HG02973 (cell line): ENCODE data around the gene PROM1.

Source experiments
- ATAC-seq: cut with Tn5 transposase; IDR thresholded peaks from one replicate; pipeline ENCODE4 v1.9.1; 2021; ENCODE audit warnings: moderate library complexity; ENCODE audit not compliant: unreplicated experiment

Gene PROM1, protein sequence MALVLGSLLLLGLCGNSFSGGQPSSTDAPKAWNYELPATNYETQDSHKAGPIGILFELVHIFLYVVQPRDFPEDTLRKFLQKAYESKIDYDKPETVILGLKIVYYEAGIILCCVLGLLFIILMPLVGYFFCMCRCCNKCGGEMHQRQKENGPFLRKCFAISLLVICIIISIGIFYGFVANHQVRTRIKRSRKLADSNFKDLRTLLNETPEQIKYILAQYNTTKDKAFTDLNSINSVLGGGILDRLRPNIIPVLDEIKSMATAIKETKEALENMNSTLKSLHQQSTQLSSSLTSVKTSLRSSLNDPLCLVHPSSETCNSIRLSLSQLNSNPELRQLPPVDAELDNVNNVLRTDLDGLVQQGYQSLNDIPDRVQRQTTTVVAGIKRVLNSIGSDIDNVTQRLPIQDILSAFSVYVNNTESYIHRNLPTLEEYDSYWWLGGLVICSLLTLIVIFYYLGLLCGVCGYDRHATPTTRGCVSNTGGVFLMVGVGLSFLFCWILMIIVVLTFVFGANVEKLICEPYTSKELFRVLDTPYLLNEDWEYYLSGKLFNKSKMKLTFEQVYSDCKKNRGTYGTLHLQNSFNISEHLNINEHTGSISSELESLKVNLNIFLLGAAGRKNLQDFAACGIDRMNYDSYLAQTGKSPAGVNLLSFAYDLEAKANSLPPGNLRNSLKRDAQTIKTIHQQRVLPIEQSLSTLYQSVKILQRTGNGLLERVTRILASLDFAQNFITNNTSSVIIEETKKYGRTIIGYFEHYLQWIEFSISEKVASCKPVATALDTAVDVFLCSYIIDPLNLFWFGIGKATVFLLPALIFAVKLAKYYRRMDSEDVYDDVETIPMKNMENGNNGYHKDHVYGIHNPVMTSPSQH

GRCh38 chr4:16083241-16084191 lies at the start of gene PROM1:
TSS of gene PROM1 (minus strand) at chr4:16084023. CDS start at chr4:16075906, 8,117 bp downstream.
- no peak for ATAC-seq

DNA sequence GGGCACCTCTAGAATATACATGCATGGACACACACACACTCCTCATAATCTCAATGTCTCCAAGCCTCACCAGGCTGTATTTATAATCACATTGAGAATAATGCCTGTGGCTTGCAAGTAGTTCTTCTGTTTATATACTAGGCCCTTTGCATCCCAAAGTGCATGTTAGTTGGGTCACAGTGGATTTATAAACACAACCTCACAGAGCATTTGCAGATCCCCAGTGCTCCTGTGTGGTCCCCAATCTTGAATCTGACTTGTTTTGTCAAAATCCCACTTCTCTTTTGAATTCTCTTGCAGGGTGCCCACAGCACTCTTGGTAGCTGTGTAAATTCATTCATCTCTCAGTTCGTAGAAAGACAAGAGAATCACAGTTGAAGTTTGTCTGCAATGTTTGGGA lies 49.6 kb upstream of the PROM1 start:
- no peak for ATAC-seq

DNA sequence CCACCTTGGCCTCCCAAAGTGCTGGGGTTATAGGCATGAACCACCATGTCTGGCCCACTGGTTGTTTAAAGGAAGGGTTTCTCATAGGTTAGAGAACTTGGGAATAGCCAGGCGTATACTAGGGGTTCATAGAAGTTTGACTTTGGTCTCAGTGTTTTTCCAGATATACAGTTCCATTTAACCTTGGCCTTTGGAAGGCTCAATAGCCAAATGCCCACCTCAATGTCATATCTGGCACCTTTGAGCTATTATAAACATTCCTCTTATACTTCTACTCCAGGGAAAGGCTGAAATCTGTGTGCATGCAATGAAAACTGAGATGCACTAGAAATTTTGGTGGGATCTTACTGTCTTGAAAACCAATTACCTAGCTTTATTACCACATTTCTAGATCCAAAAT lies 47.5 kb upstream of the PROM1 start:
- ATAC-seq: no peak

GRCh38 chr4:16129336-16129735 lies 45.5 kb upstream of the PROM1 start:
- no peak for ATAC-seq

GRCh38 chr4:16126714-16127113 lies 42.9 kb upstream of the PROM1 start:
- ATAC-seq: no peak

DNA sequence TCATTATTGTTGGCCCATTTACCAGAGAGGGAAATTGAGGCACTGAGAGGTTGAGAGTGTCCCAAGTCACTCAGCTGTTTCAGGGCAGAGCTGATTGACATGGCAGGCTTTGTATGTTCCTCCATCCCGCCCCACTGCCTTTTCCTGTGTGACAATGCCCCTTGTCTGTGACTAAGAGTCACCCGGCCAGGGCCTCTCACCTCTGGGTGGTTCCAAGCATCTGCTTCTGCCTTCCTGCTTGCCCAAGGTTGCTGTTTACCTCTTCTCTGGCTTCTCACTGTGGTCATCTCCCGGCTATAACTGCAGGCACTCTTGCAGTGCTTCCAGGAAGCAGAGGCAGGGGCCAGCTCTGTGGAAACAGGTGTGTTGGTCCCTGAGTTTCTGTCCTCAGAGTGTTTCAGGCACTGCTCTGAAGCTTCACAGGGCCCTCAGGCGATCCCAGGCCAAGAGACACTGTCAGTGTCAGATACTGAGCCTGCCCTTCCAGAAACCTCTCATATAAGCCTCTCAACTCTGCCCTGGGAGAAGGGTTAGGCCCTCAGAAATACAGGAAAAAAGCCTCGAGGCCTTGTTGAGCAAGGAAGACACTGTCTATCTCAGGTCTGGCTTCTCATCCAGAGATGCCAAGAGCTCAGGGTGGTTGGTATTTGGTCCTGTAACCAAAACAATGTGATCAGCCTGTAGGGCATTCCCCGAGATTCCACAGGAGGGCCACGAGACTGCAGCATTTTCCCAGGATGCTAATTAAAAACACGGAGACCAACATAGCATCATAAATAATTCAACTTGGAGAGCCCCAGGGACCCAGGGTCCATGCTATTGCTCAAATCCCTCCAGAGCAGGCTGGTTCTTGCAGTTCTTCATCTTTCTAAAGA lies 42.0 kb upstream of the PROM1 start:
- no peak for ATAC-seq

DNA sequence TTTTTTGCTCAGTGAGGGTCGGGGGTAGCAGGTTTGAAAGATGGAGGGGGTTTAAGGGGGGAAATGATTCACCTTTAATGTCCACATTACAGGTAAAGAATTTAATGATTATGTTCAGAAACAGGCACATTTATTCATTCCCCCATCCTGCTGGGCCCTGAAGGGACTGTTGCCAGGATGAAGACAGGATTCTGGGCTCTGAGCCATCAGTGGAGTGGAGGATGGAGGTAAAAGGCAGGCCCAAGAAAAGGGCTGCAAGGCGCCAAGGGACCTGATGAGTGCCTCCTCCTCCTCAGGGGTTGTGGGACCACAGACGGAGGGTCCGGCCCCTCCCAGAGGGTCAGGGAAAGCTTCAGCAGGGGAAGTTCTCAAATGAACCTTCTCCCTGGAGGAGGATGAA lies 40.4 kb upstream of the PROM1 start:
- ATAC-seq: no peak

DNA sequence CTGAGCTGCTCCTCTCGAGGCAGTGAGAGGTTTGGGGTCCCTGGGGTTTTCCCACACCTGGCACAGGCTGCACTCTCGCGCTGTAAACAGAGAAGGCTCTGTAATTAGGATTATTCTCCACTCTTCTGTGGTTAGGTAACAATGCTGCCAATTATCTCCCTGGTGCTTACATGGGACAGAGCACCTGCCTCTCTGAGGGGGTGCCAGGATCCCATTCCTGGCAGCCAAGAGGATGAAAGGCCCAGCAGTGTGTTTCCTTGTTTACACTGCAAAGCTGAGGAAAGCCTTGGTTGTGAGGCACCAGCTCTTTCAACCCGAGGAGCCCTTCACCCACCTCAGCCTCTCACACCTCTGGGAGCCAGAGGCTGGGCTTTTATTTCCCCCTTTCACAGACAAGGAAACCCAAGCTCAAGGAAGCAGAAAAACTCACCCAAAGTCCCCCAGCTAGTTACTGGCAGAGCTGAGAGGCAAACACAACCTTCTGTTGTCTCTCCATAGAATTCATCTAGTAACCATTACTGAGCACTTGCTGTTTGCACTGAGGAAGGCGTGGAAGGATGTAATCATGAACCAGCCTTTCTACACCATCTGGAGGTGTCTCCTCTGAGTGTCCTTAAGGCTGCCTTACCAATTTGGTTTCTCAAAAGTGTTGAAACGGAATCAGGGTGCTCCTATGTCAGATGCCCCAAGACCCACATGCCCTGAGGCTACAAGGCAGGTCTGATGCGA lies 39.7 kb upstream of the PROM1 start:
- no peak for ATAC-seq

DNA sequence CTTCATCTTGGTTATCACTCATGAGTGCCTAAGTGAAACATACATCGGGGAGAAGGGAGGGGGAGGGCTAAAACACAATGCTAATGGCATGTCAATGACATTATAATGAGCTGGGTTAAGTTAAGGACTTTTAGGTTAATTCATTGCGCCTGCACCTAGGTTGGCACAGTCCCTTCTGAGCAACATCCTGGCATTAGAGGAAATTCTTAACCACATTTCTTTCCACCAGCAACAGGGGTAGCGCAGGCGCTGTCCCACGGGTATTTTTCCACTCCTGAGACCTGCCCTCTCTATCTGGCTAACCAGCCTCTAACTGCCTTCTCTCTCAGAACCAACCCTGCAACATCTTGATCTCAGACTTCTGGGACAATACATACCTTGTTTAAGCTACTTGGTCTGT lies 39.0 kb upstream of the PROM1 start:
- ATAC-seq: no peak

DNA sequence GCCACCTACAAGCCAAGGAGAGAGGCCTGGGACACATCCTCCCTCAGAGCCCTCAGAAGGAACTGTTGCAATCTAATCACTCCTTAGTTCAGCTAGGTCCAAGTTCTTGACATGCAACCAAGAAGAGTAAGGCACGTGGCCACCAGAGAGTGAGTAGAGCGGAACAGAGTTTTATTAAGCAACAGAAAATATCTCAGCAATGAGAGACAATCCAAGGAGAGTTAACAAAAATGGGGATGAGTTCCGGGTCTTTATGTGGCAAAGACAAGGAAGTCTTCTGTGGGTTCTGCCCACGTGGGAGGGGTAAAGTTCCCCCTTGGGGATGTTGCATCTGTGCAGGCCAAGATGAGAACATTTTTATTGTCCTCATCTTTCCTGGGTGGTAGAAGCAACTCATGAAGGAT lies 38.5 kb upstream of the PROM1 start:
- no peak for ATAC-seq

GRCh38 chr4:16120720-16121119 lies 36.9 kb upstream of the PROM1 start:
- peak; percentile 70 for ATAC-seq

- no peak for ATAC-seq
These were observed 36.2 kb upstream of the PROM1 start for GRCh38 chr4:16119981-16120380.

GRCh38 chr4:16118090-16118489 lies 34.3 kb upstream of the PROM1 start:
- ATAC-seq: no peak

GRCh38 chr4:16117164-16117563 lies 33.3 kb upstream of the PROM1 start:
- ATAC-seq: no peak

- ATAC-seq: no peak
These were observed 32.7 kb upstream of the PROM1 start for GRCh38 chr4:16116493-16116990.

- ATAC-seq: no peak
These were observed 32.2 kb upstream of the PROM1 start for GRCh38 chr4:16116019-16116418.

- ATAC-seq: no peak
These were observed 30.7 kb upstream of the PROM1 start for GRCh38 chr4:16114546-16114945.

DNA sequence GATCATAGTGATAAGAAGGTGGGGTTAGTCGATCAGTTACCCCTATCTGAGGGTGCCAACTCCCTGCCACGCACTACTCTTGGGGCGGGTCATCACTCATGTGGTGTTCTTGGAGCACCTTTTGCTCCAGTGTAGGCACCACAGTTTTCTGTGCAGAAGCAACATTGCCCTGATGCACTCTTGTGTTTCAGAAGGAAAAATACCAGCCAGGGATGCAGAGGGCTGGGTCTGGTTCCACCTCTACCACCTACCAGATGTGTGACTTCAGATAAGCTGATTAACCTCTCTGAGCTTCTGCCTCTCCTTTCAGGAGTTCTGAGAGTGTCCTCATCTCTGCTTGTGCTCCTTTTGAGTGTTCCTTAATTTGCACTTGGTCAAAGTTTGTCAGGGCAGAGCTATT lies 29.9 kb upstream of the PROM1 start:
- ATAC-seq: no peak

GRCh38 chr4:16111533-16111932 lies 27.7 kb upstream of the PROM1 start:
- ATAC-seq: no peak
